Thymus (tissue), 11 donors: ENCODE data around the gene FAM217B. TPM values are rescaled to one million over a fixed set of nuclear protein-coding genes. Genes with fewer than 3 reads are reported as not detected.

Source experiments
- DNase-seq, 9 donors: peaks; one replicate each; pipeline ENCODE4 v3.0.0-alpha.2; 2013; ENCODE audit warnings: low spot score in 9 of 9, low read depth in 6 of 9, missing footprints in 1 of 9
- H3K27ac ChIP-seq, 2 donors: one replicate each; pipeline ENCODE4 v1.5.1; 2013; ENCODE audit warnings: control low read depth in 1 of 2, low read depth in 1 of 2, low read length in 1 of 2, mild to moderate bottlenecking in 1 of 2, moderate library complexity in 1 of 2
- H3K27me3 ChIP-seq, 2 donors: one replicate each; pipeline ENCODE4 v1.5.1; 2013; ENCODE audit warnings: low read length in 1 of 2; ENCODE audit not compliant: control insufficient read depth in 2 of 2, insufficient read depth in 1 of 2
- H3K36me3 ChIP-seq, 2 donors: one replicate each; pipeline ENCODE4 v1.5.1; 2013; ENCODE audit warnings: low read length in 1 of 2, mild to moderate bottlenecking in 1 of 2, moderate library complexity in 1 of 2; ENCODE audit not compliant: control insufficient read depth in 2 of 2, insufficient read depth in 2 of 2
- H3K4me1 ChIP-seq, 2 donors: one replicate each; pipeline ENCODE4 v1.5.1; 2013; ENCODE audit warnings: low read length in 2 of 2; ENCODE audit not compliant: control insufficient read depth in 2 of 2, insufficient read depth in 2 of 2
- H3K4me3 ChIP-seq, 2 donors: one replicate each; pipeline ENCODE4 v1.5.1; 2013; ENCODE audit warnings: low read length in 2 of 2, control low read depth in 1 of 2, mild to moderate bottlenecking in 1 of 2
- H3K9me3 ChIP-seq, 2 donors: one replicate each; pipeline ENCODE4 v1.5.1; 2013; ENCODE audit warnings: low read length in 1 of 2, mild to moderate bottlenecking in 1 of 2; ENCODE audit not compliant: control insufficient read depth in 2 of 2, insufficient read depth in 1 of 2
- WGBS: extraction: QIAGEN DNeasy Blood & Tissue Kit; methylation state at CpG from one replicate; pipeline ENCODE4 v1.1.7; 2013; 5-methylcytosine and 5-hydroxymethylcytosine counted together
- polyA plus RNA-seq: library from polyadenylated mRNA; stranded (reverse); fragments of 200-250 nt; gene quantifications from one replicate; pipeline ENCODE4 v1.2.3, GENCODE V29; 2013
- total RNA-seq: library from RNA; stranded (reverse); fragments of 120-200 nt; gene quantifications from one replicate; pipeline ENCODE4 v1.2.4, GENCODE V29; 2013
- donor health status: healthy.

Gene FAM217B
- total and polyA plus RNA-seq, 2 donors: 10.2 to 10.7 TPM

- no peak for DNase-seq
- no peaks in the 10 kb centered on the region for H3K9me3 ChIP-seq
- H3K36me3 ChIP-seq: no peaks in the 10 kb centered on the region
- 72% methylated on average over 5 of the region's 5 CpGs for WGBS
- H3K4me3 ChIP-seq: no peak overlapping the region
- H3K27me3 ChIP-seq: no peaks in the 10 kb centered on the region
- peak overlapping the region in 1 of 2 donors; percentile 47 for H3K27ac ChIP-seq
- peaks cover 0 to 16% of the 10 kb centered on the region in 2 donors for H3K4me1 ChIP-seq
Observed at GRCh38 chr20:59994697-59995122, 54.5 kb downstream of the FAM217B start.

DNA sequence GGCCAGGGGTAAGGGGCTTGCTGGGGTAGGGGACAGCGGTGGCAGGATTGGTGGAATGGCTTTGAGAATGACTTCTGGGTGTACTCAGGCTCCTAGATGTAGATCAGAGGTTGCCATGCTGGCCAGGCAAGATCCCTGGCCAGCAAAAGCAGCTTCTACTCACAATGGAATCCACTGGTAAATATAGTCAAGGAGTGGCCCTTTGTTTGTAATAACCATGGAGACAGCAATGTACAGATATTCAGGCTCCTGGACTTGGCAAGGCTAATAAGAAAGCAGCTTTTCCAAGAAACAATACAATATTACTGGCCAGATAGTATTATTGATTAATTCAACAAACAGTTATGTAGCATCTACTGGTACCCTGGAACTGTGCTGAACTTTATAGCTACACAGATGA lies 55.9 kb downstream of the FAM217B start:
- H3K4me1 ChIP-seq: peaks cover 0 to 16% of the 10 kb centered on the region in 2 donors
- no peak overlapping the region for H3K4me3 ChIP-seq
- WGBS: 93% methylated on average over 1 of the region's 1 CpG
- no peak for DNase-seq
- H3K27me3 ChIP-seq: no peaks in the 10 kb centered on the region
- H3K36me3 ChIP-seq: no peaks in the 10 kb centered on the region
- no peaks in the 10 kb centered on the region for H3K9me3 ChIP-seq
- H3K27ac ChIP-seq: no peak overlapping the region

DNA sequence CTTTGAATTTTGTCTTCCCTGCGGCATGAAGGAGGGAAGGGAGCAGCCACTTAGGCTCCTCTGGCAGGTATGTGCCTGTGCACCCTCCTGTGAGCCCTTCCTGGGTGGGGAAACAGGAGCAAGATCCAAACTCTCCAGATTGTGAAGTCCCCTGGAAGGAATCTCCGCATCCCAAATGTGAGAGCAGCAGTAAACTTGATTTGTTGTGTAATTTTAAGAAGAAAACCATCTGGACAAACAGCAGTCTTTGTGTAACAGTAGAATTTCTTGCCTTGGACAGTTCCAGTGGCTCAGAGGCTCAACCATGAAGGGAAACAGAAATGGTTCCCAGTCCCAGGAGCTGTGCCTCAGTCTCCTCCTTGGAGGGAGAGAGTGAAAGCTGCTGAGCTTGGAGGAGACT lies 57.7 kb downstream of the FAM217B start:
- Histone ChIP-seq H3K27me3 (no peaks in the 10 kb centered on the region), H3K4me1 (peaks cover 0 to 16% of the 10 kb centered on the region in 2 donors), H3K27ac (no peak overlapping the region), H3K36me3 (no peaks in the 10 kb centered on the region), H3K4me3 (no peak overlapping the region), H3K9me3 (no peaks in the 10 kb centered on the region)
- over 99% methylated on average over 2 of the region's 2 CpGs for WGBS
- no peak for DNase-seq

Other genes starting within 250 kb of the FAM217B start
- gene SYCP2, start 6.8 kb upstream of the FAM217B start, total RNA-seq: 2.5 TPM
- gene SYCP2, start 6.8 kb upstream of the FAM217B start, polyA plus RNA-seq: 7.9 TPM
- 3.2 TPM for gene PPP1R3D, start 84 bp upstream of the FAM217B start, total RNA-seq
- gene PPP1R3D, start 84 bp upstream of the FAM217B start, polyA plus RNA-seq: 7.2 TPM
- 1.8 TPM for gene CDH26, start 18.0 kb downstream of the FAM217B start, total RNA-seq
- 14.7 TPM for gene CDH26, start 18.0 kb downstream of the FAM217B start, polyA plus RNA-seq